Activated CD8-positive, alpha-beta memory T cell treated with anti-CD3 and anti-CD28 coated beads, Interleukin-2, amount 50 U/mL, for 48 hours (primary cell): ENCODE results near the gene RING1.
A peak's percentile ranks its signal among the peaks of the same experiment; 100 is the strongest.

ENCODE experiments used
- DNase-seq: peaks from one replicate; pipeline ENCODE4 v3.0.0-alpha.2; 2020

RING1 gene

GRCh38 chr6:33193619-33194018 lies 14.7 kb upstream of the RING1 start:
- no peak for DNase-seq

- no peak for DNase-seq
These were observed 13.8 kb upstream of the RING1 start for GRCh38 chr6:33194431-33194979.

- no peak for DNase-seq
These were observed 12.8 kb upstream of the RING1 start for GRCh38 chr6:33195304-33196165.

GRCh38 chr6:33197431-33198048 lies 10.8 kb upstream of the RING1 start:
- DNase-seq, result no peak

DNA sequence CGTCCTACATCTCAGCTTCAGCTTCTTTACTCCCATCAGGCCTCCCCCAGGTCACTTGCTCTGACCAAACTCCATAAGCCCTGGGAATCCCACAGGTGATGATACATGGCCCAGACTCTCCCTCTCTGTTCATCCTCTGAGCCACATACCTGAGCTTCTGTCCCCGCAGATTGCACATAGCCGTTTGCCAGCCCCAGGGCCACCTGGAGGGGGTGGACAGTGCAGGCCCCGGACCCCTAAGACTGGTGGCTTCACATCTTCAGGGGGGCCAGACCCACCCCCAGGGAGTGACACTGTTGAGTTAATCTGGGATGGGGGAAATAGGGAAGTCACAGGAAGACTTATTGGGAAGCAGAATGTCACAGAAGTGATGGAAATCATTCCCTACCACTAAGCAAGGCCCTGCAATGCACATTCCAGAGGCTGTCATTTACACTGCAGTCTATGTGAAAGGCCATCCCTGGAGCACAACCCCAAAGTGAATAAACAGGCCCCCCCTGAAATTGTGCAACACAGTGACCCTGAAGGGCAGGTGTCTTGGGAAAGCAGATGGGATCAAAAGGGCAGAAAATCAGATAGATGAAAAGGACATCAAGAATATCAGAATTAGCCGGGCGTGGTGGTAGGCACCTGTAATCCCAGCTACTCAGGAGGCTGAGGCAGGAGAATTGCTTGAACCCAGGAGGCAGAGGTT lies 10.0 kb upstream of the RING1 start:
- no peak for DNase-seq

- DNase-seq, result no peak
These were observed 9.4 kb upstream of the RING1 start for GRCh38 chr6:33198853-33199436.

DNA sequence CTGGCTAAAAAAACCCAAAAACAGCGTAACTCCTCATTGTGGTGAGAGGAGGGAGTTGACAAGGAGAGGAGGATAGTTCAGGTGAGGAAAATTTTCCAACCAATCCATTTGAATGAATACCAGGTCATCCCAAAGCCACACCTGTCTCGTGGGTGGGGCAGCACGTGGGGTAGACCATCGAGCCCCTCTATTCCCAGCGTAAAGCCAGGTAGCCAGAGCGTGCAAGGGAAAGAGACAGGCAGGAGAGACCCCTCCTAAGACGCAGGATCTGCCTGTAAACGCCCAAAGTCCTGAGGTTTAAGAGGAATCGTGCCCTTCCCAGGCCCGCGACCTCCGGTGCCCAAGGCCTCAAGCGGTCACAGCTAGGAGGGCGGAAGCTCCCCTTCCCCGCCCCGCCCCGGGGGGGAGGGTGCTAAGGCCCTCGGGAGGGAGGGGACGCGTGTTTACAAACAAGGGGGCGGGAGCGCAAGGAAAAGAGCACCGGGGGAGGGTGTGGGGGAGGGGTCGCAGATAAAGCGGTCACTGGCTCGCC lies 8.5 kb upstream of the RING1 start:
- peak; percentile 85 for DNase-seq

DNA sequence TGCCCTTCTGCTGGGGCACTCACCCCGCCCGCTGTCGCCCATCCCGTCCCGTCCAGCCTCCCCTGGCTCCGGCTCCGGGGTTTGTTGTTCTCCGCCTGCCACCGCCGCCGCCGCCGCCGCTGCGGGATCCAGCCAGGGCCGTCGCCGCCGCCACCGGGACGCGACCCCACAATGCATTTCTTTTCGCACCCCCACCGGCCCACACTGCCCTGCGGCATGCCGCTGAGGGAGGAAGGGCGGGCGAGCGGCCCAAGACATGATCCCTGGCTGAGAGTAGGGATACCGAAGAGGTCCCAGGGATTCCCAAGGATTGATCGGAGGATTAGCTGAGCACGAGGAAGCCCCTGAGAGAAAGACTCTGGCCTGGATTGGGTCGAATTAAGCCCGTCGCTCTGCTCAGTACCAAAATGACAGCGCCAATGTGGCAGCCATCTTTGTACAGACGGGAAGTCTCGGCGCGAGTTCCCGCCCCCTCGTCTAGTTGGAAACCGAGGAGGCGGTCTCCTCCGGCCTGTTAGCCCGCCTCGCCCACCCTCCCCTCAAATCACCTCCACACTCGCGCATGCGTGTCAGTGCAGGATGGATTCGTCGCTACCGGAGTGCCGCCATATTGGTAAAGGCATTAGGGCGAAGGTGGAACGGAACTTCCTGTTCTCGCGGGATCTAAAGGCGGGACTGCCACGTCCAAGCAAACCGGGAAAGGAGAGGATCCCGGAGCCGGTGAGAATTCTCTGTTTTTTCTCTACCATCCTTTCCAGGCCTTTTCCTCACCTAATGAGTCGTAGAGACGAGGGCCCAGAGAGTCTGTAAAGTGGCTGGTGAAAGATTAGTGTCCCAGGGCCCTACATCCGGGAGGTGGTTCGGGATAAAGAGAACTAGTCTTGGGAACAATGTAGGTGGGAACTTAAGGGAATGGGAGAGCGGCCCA lies 7.8 kb upstream of the RING1 start, which contains the start of the genes RXRB and SLC39A7:
TSS of gene RXRB (minus strand) at position 447 of the 928 bp plus-strand sequence. CDS start at position 258, 189 bp downstream.
TSS of gene SLC39A7 (plus strand) at position 649 of the 928 bp plus-strand sequence. CDS start 379 bp downstream, outside the sequence.
- DNase-seq, result peak; percentile 98

DNA sequence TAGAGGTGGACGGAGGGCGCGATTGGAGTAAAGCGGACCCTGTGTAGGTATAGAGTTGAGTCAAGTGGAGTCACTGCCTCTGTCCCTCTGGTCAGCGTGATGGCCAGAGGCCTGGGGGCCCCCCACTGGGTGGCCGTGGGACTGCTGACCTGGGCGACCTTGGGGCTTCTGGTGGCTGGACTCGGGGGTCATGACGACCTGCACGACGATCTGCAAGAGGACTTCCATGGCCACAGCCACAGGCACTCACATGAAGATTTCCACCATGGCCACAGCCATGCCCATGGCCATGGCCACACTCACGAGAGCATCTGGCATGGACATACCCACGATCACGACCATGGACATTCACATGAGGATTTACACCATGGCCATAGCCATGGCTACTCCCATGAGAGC lies 7.2 kb upstream of the RING1 start:
- no peak for DNase-seq

- no peak for DNase-seq
These were observed 6.4 kb upstream of the RING1 start for GRCh38 chr6:33201935-33202334.

GRCh38 chr6:33202799-33203198 lies 5.5 kb upstream of the RING1 start:
- no peak for DNase-seq

GRCh38 chr6:33203443-33204164 lies 4.7 kb upstream of the RING1 start:
- DNase-seq, result no peak

DNA sequence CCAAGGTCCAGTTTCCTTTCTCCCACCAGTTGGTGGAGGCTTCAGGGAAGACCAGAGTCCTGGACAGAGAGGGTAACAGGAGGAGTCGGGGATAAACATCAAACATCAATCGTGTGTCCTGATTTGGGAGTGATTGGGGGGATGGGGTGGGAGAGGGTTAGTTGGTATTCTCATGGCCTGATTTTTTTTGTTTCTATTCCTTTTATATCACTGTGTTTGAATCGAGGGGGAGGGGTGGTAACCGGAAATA lies 4.2 kb upstream of the RING1 start:
- DNase-seq, result no peak

DNA sequence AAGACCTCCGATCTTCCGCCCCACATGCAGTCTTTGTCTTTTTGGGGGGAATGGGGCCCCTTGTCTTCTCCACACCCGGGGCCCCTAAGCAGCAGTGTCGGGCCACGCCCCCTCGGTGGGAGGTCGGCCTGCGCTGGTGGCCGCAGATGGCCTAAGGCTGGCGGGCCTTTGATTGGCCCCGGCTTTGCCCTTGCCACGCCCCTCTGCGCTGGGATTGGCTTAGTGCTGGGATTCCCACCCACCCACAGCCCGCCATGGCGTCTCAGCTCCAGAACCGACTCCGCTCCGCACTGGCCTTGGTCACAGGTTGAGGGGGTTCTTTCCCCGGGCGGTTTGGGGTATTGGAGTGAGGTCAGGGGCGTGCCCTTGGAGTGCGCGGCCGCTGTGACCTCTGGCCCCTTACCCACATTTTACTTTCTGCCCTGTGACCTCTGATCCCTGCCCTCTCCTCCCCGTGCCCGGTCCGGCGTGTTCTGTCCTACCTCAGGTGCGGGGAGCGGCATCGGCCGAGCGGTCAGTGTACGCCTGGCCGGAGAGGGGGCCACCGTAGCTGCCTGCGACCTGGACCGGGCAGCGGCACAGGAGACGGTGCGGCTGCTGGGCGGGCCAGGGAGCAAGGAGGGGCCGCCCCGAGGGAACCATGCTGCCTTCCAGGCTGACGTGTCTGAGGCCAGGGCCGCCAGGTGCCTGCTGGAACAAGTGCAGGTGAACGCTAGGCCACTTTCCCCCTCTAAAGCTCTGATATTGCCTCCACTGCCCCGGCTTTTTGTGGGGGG lies 3.7 kb upstream of the RING1 start, which contains the start of gene HSD17B8:
TSS of gene HSD17B8 (plus strand) at position 241 of the 776 bp plus-strand sequence. CDS start at position 255, 14 bp downstream.
- peak; percentile 96 for DNase-seq

DNA sequence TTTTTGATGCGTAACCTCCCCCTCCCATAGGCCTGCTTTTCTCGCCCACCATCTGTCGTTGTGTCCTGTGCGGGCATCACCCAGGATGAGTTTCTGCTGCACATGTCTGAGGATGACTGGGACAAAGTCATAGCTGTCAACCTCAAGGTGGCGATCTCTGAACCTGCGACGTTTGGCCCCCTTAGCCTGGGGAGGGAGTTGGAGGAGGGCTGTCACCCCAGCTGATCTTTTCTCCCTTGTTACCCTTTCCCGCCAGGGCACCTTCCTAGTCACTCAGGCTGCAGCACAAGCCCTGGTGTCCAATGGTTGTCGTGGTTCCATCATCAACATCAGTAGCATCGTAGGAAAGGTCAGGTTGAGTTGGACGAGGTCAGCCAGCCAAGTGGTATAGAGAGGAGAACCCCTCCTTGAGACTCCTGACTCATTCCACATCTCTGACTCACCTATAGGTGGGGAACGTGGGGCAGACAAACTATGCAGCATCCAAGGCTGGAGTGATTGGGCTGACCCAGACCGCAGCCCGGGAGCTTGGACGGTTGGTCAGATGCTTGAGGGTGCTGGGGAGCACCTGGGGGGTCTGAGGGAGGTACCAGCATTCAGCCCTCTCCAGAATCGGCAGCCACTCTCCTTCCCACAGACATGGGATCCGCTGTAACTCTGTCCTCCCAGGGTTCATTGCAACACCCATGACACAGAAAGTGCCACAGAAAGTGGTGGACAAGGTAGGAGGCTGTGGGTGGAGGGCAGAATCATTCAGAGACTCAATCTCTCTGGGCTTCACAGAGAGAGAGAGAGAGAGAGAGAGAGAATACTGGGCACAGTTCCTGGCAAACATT lies 2.9 kb upstream of the RING1 start:
- DNase-seq, result peak; percentile 81

DNA sequence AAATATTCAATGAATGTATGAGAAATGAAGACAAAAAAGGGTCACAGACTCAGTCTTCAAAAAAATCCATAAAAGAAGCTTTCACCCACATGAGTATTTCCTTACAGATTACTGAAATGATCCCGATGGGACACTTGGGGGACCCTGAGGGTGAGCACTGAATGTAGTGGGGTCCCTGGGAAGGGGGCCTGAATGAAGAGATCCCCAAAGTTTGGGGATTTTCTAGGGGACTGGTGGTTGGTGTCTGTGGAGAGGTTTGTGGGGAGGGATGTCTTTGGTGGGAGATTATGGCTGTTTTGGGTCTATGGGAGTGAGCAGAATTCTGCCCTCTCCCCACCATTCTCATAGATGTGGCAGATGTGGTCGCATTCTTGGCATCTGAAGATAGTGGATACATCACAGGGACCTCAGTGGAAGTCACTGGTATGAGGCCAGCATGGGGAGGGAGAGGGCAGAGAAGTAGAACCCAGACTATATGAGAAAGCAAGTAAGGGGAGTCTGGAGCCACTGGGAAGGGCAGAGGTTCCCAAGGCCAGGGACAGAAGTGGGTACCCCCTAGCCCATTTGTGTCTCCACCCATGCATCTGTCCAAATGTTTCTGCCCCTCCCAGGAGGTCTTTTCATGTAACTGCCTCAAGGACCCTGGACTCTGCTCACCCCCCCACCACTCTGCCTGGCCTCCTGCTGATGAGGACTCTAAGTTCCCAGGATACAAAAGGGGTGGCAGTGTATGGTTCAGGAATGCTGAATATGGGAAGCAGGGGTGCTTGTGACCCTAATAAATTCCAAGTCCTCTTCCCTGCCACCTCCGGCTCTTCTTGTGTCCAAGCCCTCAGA lies 2.1 kb upstream of the RING1 start:
- DNase-seq, result no peak

DNA sequence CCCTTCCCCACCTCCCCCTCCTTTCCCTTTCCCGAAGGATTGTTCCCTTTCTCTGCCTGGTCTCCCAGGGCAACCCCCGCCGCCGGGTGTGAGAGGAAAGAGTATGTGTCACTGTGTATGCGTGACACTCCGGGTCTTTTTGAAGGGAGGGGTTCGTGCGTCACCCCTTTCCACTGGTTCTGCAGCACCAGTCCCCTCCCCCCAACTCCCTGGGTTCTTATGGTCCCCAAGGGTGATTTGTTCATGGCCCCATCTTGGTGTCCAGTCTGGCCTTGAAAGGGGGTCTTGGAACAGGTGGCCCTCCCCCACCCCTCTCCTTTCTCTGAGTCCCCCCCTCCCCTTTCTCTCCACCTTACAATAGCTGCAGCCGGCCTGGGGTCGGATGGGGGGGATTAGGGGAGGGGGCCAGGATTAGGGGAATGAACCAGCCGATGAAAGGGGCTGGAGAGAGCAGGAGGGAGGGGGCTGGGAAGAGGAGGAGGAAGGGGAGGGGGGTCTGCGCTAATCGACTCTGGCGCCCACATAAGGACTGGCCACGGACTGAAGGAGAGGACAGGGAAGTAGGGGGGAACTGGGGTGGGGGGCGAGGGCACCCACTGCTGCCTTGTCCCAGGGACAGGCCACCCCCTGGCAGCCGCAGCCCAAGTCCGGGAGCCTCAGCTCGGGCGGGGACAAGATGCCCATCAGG lies 1.3 kb upstream of the RING1 start:
- no peak for DNase-seq
